PFSK-1 (cell line): ENCODE results near the gene ROBO4.

ENCODE experiments used
- POLR2AphosphoS5 ChIP-seq: IDR thresholded peaks from 2 replicates; pipeline ENCODE4 v1.6.1; 2012; ENCODE audit warnings: low read depth, mild to moderate bottlenecking, control low read depth, low read length, moderate library complexity
- REST ChIP-seq, 2 experiments: IDR thresholded peaks; 2 replicates each; pipeline versions ENCODE4 v1.6.1 to v1.8.0; 2011 to 2012; ENCODE audit warnings: low read depth in 2 of 2, low read length in 2 of 2, control low read depth in 1 of 2, inconsistent platforms in 1 of 2, mild to moderate bottlenecking in 1 of 2, moderate library complexity in 1 of 2; ENCODE audit not compliant: insufficient read depth in 1 of 2
- SIN3A ChIP-seq: IDR thresholded peaks from 2 replicates; pipeline ENCODE4 v1.6.1; 2012; ENCODE audit warnings: mild to moderate bottlenecking, low read length, moderate library complexity, borderline replicate concordance; ENCODE audit not compliant: insufficient read depth

DNA sequence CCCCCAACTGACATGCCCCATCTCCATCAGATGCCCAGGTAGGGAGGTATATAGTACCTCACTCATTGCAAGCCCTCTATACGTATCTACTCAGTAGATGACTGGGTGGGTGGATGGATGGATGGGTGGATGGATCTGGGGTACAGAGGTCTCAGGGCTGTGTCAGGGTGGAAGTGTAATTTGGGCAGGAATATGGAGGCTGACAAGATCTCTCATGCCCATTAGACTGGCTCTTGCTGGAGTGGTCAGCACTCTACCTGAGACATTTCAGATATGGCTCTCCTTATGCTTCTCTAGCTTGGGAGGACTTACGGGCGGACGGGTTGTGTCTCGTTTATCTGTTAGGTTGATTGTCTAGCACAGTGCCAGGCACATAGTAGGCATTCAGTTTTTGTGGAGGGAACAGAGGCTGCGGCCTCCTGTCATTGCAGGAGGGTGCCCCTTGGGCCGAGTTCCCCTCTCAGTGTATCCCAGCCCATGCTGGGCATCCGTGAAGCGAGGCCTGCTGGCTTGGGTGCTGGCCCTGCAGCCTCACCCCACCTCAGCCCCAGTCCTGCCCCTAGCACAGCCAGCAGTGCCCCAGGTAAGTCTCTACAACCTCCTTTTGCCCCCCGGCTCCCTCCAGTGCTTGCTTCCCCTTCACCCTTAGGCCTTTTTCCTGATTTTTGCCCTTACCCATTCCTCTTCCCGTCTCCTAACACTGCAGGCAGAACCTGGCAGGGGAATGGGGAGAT is 18.7 kb downstream of the ROBO4 start:
- TF ChIP-seq POLR2AphosphoS5: no peak
- TF ChIP-seq REST (IDR thresholded peaks at IDR 0.05; ENCODE audit: insufficient read depth in 1 of 2, low read depth in 2 of 2, low read length in 2 of 2): no peak
- TF ChIP-seq SIN3A: no peak
